ENCODE data around the gene SMAD7. TPM values are rescaled to one million over a fixed set of nuclear protein-coding genes. Genes with fewer than 3 reads are reported as not detected.

SMAD7 gene
- total RNA-seq, 2 donors from 2014 or later: 23.3 to 44.5 TPM

GRCh38 chr18:48885266-48885923 lies 65.4 kb downstream of the SMAD7 start:
- Histone ChIP-seq H3K27ac (no peak overlapping the region), H3K4me3 (no peak overlapping the region), H3K27me3 (no peaks in the 10 kb centered on the region), H3K36me3 (replicated peaks in 1 of 2; ENCODE audit: insufficient read depth in 1 of 2, low read depth in 2 of 2) (no peaks in the 10 kb centered on the region), H3K4me1 (peaks cover 8% of the 10 kb centered on the region), H3K9me3 (no peaks in the 10 kb centered on the region)
- DNase-seq (no peak), ATAC-seq (no peak)
- intact Hi-C loops (cut with DNase I): no loop called here
- WGBS, 2 donors: 84 to 94% methylated on average over 8 to 10 of the region's 11 CpGs
- TF ChIP-seq CTCF (IDR thresholded peaks at IDR 0.05) (no peak), POLR2A (IDR thresholded peaks at IDR 0.05) (no peak)

GRCh38 chr18:48884771-48885170 lies 66.0 kb downstream of the SMAD7 start:
- TF ChIP-seq POLR2A (IDR thresholded peaks at IDR 0.05) (no peak), CTCF (IDR thresholded peaks at IDR 0.05) (no peak)
- no peak for ATAC-seq
- DNase-seq: no peak
- intact Hi-C loops (cut with DNase I): no loop called here
- no peaks in the 10 kb centered on the region for H3K27me3 ChIP-seq
- H3K36me3 ChIP-seq (replicated peaks in 1 of 2; ENCODE audit: insufficient read depth in 1 of 2, low read depth in 2 of 2): no peaks in the 10 kb centered on the region
- no peak overlapping the region for H3K27ac ChIP-seq
- peaks cover 7% of the 10 kb centered on the region for H3K4me1 ChIP-seq
- H3K4me3 ChIP-seq: no peak overlapping the region
- 75 to 80% methylated on average over 4 of the region's 4 CpGs for WGBS, 2 donors
- H3K9me3 ChIP-seq: no peaks in the 10 kb centered on the region

DNA sequence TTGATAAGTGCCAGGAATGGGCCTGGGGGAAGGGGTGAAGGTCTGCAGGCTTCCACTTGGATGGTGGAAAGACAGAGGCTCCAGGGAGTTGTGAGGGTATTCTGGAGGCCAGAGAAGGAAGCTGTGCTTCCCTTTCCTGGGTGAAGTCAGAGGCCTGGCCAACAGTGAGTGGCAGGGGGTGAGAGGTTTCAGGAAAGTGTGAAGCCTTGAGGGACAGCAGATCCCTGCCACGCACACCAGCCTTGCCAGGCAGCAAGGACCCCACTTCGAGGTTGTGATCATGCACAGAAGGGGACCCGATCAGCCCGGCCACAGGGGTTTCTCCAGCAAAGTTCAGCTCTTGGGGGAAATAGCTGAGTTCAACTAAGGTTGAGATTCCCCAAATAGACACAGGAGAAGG lies 66.5 kb downstream of the SMAD7 start:
- intact Hi-C loops (cut with DNase I): no loop called here

DNA sequence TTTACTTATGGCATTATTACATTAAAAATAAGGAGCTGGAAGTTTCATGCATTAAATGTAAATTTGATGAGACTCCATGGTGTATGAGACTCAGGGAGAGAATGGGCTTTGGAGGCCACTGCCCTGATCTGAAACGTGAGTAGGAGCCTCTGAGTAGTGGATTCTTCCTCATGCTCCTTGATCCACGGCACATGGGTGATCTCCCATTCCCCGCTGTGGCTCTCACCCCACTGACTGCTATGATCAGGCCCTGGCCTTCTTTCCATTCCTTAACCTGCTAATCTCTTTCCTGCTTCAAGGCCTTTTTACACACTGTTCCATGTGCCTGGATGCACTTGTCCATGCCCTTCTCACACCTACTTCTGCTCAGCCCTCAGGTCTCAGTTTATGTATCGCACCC lies 68.4 kb downstream of the SMAD7 start:
- Histone ChIP-seq H3K4me1 (peaks cover 7% of the 10 kb centered on the region), H3K27me3 (no peaks in the 10 kb centered on the region), H3K36me3 (replicated peaks in 1 of 2; ENCODE audit: insufficient read depth in 1 of 2, low read depth in 2 of 2) (no peaks in the 10 kb centered on the region), H3K4me3 (no peak overlapping the region), H3K9me3 (no peaks in the 10 kb centered on the region), H3K27ac (no peak overlapping the region)
- WGBS, 2 donors: 92 to 93% methylated on average over 4 of the region's 4 CpGs
- TF ChIP-seq POLR2A (IDR thresholded peaks at IDR 0.05) (no peak), CTCF (IDR thresholded peaks at IDR 0.05) (no peak)
- no peak for DNase-seq
- no peak for ATAC-seq
- intact Hi-C loops (cut with DNase I): no loop called here

More for the DNA sequence above, 66.5 kb downstream of the SMAD7 start:
- Histone ChIP-seq H3K4me1 (peaks cover 7% of the 10 kb centered on the region), H3K27me3 (no peaks in the 10 kb centered on the region), H3K36me3 (replicated peaks in 1 of 2; ENCODE audit: insufficient read depth in 1 of 2, low read depth in 2 of 2) (no peaks in the 10 kb centered on the region), H3K9me3 (no peaks in the 10 kb centered on the region), H3K4me3 (no peak overlapping the region), H3K27ac (no peak overlapping the region)
- ATAC-seq (no peak), DNase-seq (no peak)
- TF ChIP-seq POLR2A (IDR thresholded peaks at IDR 0.05): no peak
- no peak for TF ChIP-seq CTCF (IDR thresholded peaks at IDR 0.05)
- 96 to 98% methylated on average over 4 of the region's 4 CpGs for WGBS, 2 donors

DNA sequence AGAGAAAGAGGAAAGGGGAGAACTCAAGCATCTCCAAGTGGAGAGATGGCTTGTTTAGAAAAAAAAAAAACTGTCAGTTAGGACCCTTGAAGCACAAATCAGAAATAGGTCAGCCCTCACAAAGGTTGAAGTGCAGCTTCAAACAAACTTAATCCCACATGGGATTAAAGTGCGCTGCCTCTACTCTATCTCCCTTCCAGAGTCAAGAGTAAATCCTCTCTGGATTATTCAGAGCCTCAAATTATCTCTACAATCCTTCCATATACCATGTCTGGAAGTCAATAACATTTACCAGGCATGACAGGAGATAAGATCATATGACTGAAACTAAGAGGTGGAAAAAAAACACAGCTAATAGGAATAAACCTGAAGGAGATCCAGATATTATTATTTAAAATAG lies 69.8 kb downstream of the SMAD7 start:
- Histone ChIP-seq H3K4me1 (peaks cover 7% of the 10 kb centered on the region), H3K27ac (no peak overlapping the region), H3K9me3 (no peaks in the 10 kb centered on the region), H3K36me3 (replicated peaks in 1 of 2; ENCODE audit: insufficient read depth in 1 of 2, low read depth in 2 of 2) (no peaks in the 10 kb centered on the region), H3K27me3 (no peaks in the 10 kb centered on the region), H3K4me3 (no peak overlapping the region)
- WGBS, 2 donors: 92 to 100% methylated on average over 1 of the region's 1 CpG
- ATAC-seq: no peak
- intact Hi-C loops (cut with DNase I): no loop called here
- DNase-seq: no peak
- TF ChIP-seq POLR2A (IDR thresholded peaks at IDR 0.05): no peak
- TF ChIP-seq CTCF (IDR thresholded peaks at IDR 0.05): no peak

Data from body of pancreas (tissue), 4 donors.